ENCODE measurements around the gene OPRL1.

DNA sequence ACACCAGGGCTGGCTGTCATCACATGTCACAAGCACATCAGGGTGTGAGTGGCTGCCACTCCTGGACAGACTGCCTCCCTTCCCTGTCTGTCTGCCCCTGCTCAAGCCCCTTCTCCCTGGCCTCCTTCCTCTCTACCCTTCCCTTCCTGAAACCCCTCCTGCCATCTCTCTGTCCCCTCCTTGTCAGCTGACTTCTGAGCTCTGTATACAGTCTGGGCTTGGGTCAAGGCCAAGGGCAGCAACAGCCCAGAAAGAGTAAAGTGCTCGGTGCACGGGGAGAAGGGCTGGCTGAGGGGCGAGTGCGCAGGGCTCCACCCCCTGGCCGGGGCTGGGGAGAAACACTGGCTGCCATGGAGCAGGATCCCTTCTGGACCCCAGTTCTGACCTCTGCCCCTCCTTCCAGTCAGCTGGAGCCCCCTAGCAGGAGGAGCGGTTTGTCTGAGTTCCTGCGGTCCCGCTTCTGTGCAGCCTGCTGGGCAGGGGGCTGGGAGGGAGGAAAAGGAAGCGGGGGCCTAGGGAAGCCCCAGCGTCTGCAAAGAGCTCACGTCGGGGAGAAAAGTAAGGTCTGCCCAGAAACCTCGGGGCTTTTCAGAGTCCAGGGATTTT, 2.3 kb downstream of the OPRL1 start:
- TF ChIP-seq POLR2A (IDR thresholded peaks at IDR 0.05), result no peak
- no peak for TF ChIP-seq CTCF (IDR thresholded peaks at IDR 0.05)

Data from esophagus squamous epithelium (tissue), 4 donors.